CD4-positive, alpha-beta T cell treated with Interleukin-6 at 100 ng/mL for 8 hours (primary cell): ENCODE results near the gene AFMID.
"Not testable (repeated sequence)": the region's sequence is repeated elsewhere in the genome, so short reads cannot be mapped to it uniquely, and the experiment has no call there.

ENCODE experiments used
- DNase-seq: peaks from one replicate; pipeline ENCODE4 v3.0.0-alpha.2; 2020; ENCODE audit warnings: mixed read lengths, low spot score

AFMID gene

DNA sequence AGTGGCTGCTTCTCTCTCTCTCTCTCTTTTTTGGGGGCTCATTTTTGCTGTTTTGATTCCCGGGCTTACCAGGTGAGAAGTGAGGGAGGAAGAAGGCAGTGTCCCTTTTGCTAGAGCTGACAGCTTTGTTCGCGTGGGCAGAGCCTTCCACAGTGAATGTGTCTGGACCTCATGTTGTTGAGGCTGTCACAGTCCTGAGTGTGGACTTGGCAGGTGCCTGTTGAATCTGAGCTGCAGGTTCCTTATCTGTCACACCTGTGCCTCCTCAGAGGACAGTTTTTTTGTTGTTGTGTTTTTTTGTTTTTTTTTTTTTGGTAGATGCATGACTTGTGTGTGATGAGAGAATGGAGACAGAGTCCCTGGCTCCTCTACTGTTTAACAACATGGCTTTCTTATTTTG, 36.6 kb downstream of the AFMID start:
- DNase-seq, result no peak

DNA sequence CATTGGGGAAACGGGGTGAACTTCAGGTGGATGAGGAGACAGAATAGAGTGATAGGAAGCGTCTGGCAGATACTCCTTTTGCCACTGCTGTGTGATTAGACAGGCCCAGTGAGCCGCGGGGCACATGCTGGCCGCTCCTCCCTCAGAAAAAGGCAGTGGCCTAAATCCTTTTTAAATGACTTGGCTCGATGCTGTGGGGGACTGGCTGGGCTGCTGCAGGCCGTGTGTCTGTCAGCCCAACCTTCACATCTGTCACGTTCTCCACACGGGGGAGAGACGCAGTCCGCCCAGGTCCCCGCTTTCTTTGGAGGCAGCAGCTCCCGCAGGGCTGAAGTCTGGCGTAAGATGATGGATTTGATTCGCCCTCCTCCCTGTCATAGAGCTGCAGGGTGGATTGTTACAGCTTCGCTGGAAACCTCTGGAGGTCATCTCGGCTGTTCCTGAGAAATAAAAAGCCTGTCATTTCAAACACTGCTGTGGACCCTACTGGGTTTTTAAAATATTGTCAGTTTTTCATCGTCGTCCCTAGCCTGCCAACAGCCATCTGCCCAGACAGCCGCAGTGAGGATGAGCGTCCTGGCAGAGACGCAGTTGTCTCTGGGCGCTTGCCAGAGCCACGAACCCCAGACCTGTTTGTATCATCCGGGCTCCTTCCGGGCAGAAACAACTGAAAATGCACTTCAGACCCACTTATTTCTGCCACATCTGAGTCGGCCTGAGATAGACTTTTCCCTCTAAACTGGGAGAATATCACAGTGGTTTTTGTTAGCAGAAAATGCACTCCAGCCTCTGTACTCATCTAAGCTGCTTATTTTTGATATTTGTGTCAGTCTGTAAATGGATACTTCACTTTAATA, 37.3 kb downstream of the AFMID start:
- no peak for DNase-seq

DNA sequence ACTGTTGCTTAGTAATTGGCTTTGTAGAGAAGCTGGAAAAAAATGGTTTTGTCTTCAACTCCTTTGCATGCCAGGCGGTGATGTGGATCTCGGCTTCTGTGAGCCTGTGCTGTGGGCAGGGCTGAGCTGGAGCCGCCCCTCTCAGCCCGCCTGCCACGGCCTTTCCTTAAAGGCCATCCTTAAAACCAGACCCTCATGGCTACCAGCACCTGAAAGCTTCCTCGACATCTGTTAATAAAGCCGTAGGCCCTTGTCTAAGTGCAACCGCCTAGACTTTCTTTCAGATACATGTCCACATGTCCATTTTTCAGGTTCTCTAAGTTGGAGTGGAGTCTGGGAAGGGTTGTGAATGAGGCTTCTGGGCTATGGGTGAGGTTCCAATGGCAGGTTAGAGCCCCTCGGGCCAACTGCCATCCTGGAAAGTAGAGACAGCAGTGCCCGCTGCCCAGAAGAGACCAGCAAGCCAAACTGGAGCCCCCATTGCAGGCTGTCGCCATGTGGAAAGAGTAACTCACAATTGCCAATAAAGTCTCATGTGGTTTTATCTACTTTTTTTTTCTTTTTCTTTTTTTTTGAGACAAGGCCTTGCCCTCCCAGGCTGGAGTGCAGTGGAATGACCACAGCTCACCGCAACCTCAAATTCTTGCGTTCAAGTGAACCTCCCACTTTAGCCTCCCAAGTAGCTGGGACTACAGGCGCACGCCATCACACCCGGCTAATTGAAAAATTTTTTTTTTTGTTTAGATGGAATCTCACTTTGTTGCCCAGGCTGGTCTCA, 38.1 kb downstream of the AFMID start:
- no peak for DNase-seq

DNA sequence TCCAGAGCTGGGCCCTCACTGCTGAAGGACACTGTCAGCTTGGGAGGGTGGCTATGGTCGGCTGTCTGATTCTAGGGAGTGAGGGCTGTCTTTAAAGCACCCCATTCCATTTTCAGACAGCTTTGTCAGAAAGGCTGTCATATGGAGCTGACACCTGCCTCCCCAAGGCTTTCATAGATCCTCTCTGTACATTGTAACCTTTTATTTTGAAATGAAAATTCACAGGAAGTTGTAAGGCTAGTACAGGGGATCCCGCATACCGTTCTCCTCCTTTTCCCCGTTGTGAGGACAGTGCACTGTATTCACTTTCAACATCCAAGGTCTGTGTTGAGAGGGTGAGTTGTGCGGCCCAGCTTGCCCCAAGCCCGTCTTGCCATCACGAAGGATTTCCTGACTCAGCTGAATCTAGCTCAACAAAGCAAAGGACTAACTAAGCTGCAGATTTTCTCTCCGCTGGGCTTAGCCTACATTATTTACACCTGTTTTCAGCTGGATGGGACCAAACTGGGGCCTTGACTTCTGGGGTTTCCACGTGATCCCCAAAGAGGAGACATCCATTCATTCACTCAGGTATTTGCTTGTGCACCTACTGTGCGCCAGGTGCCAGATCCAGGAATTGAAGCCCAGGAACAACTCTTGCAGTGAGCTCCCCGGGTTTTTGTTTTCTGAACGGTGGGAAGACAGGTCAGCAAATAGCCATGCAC, 39.0 kb downstream of the AFMID start:
- no peak for DNase-seq

DNA sequence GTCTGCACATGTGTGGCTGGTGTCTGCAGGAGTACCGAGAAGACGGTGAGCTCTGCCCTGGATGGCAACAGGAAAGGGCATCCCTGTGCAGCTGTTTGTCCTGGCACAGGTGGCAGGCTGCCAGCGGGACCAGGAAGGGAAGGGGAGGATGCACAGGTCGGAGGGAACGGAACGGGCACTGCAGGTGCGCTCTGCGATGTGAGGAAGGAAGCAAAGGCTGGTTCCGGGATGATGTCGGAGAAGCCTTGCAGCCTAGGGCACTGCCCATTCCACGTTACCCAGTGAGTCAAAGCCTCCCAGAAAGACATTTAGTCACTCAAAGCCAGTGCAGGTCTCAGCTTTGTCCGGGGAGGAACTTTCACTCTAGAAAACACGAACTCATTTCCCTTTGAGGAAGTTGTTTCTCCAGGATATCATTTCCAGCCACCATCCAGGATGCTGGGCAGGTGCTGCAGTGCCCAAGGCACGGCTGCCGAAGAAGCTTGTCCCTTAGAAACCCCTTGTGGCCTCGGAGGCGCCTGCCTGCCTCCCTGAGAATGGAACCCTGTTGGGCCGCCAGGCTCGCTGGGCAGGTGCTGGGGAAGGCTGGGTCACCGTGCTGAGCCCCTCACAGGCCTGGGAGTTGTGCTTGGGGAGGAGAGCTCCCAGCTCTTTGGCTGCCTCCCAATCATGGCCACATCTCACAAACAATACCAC, 39.7 kb downstream of the AFMID start:
- no peak for DNase-seq

DNA sequence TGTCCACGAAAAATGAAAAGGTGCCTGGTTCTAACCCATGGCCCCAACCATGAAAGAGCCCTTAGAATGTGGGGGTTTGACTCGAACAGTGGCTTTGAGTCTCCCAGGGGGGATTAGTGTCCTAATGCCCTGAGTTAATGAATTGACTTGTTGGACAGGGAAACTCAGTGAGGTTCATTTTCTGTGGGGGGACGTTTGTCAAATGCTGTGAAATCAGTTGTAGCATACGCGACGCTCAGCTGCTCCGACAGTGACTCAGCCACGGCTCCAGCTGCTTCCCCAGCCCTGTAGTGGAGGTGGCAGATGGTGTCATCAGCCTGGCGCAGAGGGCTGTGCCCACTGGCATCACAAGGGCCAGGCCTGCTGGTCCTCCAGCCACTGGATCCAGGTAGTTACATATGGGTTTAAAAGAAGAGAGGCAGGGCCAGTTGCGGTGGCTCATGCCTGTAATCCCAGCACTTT, 40.3 kb downstream of the AFMID start:
- DNase-seq, result no peak

DNA sequence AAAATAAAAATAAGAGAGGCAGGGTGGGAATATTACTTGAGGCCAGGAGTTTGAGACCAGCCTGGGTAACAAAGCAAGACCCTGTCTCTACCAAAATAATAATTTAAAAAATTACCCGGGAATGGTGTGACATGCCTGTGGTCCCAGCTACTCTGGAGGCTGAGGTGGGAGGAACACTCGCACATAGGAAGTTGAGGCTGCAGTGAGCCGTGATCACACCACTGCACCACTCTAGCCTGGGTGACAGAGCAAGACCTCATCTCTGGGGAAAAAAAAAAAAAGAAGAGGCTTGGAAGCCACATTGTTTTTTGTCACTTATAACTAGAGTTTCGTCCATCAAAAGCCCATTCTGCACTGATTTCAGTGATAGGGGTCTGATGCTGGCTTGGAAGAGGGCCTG, 41.0 kb downstream of the AFMID start:
- DNase-seq, result no peak

DNA sequence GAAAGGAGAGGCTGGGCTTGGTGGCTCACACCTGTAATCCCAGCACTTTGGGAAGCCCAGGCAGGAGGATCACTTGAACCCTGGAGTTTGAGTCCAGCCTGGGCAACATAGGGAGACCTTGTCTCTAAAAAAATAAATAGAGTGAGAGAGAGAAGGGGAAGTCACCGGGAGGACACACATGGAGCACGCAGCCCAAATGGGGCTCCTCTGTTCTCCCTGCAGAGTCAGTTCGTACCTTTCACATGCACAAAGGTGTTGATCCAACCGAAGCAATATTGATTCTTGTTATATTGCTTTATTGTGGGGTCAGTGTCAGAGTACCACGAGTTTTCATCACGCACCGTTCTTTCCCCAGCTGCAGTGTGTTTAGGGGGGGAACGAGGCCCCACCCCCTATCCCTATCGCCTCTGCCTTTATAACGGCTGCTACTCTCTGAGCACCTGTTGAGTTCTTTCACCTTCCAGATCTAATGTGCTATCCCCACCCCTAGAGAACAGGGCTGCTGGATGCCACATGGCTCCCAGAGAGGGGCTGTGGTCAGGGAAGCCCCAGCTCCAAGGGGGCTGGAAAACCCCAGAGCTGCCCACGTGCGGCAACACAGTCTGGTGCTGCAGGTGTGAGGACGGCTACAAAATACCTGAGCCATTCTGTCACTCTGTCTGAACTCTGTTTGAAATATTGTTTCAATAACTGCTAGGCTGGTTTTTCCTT, 43.2 kb downstream of the AFMID start:
- DNase-seq, result no peak

DNA sequence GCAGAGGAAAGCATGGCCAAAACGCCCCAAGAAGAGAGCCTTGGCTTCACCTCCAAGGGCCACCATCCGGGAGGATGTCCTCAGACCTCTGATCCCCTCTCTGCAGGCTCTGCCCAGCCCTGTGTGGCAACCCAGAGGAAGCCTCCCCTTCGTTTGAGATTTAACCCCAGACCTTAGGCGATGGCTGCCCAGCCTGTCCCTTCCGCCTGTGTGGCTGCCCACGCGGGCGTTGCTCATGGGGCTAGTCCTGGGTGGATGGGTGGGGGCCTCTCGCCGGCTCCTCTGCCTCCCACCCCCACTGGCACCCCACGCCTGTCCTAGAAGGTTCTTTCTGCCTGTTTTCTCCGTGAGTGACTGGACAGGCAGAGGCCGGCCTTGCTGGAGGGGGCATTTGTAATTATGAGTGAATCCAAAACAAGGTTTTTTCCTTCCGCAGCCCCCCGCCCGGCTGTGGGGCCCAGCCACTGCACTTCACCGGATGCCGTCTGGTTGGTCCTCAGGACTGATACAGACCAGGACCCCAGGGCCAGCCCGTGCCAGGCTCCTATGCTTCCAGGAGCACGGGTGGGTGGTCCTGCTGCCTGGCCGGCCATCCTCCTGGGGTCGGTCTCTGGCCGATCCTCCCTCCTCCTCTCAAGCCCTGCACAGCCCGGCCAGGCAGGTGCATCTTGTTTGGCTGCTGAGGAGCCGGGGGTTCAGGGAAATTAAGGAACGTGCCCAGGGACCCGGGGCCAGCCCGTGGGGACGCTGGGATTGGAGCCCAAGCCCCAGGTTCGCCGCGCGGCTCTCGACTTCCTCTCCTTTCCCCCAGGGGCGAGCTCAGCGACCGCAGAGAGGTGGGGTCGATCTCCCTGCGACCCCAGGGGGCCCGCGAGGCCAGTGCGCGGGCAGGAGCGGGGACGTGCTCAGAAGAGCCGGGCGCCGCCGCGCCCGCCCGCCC, 44.1 kb downstream of the AFMID start, which contains the start of gene TMEM235:
Gene TMEM235 (plus strand): TSS at position 636 of the 940 bp plus-strand sequence. CDS start 393 bp downstream, outside the sequence.
- DNase-seq, result no peak

DNA sequence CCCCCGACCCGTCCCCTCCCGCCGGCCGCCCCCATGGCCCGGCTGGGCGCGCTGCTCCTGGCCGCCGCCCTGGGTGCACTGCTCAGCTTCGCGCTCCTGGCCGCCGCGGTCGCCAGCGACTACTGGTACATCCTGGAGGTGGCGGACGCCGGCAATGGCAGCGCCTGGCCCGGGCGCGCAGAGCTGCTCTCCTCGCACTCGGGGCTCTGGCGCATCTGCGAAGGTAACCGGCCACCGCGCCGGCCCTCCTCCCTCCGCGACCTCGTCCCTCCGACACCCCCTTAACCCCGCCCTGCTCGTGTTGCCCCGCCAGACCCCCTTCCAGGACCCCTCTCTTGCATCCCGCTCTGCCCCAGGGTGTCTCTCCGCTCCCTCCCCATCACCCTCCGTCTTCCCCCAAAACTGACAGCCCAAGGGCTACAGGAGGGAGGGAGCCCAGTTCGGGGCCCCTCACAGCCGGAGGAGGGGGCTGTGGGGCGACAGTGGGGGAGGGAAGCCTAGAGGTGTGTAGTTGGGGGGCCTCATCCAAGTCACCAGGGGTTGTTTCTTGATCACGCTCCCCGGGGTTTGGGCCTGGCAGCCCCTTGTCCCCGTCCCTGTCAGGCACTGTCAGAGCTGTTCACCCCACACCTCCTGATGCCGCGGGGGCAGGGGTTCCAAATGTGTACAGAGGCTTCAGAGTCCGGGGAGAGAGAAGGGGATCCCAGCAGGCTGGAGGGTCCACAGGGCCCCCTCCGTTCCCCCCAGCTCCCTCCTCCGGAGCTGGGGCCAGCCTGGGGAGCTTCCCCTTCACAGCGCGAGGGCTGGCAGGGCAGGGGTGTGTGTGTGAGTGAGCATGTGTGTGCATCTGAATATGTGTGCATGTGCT, 45.1 kb downstream of the AFMID start:
- DNase-seq, result no peak

DNA sequence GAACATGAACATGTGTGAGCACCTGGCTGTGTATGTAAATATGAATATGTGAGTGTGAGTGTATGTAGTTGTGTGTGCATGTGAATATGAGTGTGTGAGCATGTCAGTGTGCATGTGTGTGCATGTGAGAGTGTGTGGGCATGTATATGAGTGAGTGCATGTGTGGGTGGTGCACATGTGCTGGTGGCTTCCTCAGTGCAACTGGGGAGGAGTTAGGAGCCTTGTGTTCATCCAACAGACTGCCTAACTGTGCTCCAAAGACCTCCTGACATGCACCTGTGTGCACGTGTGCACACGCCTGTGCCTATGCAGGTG, 45.7 kb downstream of the AFMID start:
- no peak for DNase-seq

DNA sequence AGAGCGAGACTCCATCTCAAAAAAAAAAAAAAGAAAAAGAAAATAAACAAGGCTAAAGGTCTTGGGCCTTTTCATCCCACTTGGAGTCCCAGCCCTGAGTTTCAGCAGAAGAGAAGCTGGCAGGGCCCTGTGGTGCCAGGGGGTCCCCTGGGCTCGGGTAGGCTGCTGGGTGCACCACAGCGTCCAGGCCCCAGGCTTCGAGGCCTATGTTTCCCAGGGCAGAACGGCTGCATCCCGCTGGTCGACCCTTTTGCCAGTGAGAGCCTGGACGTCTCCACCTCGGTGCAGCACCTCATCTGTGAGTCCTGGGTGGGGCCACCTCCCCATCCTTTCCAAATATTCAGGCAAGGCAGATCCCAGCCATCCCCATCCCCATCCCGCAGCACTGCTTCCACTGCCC, 46.5 kb downstream of the AFMID start:
- DNase-seq, result no peak

DNA sequence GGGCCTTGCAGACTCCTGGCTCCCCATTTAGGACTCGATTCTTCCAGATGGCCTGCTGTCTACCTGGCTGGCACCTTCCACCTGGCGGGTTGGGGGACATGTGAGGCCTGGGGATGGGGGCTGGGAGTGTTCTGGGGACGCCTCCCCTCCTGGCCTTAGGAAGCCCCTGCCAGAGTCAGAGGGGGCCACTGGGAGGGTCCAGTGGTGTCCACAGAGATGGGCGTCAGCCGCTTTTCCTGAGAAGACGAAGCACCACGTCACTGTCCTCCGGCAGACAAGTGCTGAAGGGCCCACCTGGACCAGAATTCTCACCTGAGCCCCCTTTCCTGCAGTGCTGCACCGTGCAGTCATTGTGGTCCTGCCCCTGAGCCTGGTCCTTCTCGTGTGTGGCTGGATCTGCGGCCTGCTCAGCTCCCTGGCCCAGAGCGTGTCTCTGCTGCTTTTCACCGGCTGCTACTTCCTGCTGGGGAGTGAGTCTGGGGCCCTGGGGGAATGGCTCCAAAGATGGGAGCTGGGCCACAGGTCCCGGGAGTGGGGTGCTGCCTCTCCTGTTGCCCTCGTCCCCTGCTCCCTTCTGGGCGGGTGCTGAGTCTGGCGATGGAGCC, 47.2 kb downstream of the AFMID start:
- no peak for DNase-seq

DNA sequence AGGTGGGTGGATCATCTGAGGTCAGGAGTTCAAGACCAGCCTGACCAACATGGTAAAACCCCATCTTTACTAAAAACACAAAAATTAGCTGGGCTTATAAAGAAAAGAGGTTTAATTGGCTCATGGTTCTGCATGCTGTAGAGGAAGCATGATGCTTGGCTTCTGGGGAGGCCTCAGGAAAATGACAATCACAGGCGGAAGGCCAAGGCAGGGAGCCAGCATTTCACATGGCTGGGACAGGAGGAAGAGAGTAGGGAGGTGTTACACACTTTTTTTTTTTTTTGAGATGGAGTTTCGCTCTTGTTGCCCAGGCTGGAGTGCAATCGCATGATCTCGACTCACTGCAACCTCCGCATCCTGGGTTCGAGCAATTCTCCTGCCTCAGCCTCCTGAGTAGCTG, 47.9 kb downstream of the AFMID start:
- not testable (repeated sequence) for DNase-seq

DNA sequence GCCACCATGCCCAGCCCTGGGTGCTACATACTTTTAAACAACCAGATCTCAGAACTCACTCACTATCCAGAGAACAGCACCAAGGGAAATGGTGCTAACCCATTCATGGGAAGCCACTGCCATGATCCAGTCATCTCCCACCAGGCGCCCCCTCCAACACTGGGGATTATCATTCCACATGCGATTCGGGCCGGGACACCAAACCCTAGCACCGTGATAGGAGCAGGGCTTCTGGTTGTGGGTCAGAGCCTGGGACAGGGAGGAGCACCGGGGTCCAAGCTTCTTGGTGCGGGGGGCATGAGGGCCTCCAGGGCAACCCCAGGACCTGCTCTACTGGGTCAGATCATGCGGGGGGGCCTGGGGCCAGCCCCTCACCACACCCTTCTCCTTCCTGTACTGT, 48.7 kb downstream of the AFMID start:
- no peak for DNase-seq

DNA sequence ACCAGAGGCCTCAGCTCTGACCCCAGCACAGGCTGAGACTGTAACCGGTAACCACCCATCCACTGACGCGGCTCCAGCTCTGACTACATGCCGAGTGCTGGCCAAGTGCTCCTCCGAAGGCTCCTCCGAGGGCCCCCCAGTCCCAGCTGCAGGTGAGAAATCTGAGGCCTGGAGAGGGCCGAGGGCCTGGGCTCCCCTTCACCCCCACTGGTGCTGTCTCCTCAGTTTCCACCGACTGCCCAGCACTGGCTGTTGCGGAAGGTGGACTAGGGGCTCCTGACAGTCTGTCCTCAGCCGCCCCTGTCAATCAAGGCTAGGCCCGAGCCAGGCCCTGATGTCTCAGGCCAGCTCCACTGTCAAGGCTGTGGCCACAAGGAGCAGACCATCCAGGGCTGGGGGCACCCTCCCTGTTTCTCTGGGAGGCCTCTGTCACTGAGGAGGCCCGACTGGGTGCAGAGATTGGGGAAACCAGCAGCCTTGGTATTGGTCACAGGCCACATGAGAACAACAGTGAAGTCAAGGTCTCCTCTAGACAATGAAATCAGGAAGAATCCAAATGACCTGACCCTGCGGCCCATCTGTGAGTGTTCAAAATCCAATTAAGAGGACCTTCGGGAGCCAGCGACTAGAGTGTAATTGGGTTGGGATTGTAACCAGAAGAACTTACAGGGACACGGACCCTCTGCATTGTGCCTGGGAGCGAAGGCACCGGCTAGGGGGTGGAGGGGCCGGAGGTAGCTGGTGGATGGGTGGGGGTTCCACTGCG, 49.4 kb downstream of the AFMID start:
- no peak for DNase-seq

DNA sequence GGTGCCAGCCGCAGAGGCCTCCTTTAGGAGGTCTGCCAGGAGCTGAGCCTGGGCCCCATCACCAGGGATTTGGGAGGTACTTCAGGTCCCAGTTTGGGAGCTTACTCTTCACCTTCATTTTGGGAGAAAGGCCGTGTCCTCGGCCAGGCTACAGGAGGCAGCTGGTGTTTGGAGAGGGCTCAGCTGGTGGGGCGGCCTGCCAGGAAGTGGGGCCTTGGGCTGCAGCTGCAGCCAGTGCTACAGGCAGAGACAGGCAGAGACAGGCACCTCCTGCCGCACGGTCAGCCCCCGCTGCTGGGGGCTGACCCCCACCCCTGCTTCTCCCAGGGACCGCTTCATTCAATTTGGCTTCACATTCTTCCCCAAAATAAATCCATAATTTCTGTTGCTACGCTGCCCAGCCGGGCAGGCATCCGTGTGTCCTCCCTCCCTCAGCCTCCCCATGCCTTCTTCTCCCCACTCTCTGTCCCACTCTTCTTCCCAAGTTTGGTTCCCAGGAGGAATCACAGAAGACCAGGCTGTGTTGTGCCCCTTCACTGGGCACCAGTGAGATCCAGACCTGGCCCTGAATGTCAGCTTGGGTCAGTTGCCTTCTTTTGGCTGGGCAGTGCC, 50.3 kb downstream of the AFMID start:
- DNase-seq, result no peak
